Retinal pigment epithelial cell (primary cell): Measurements from ENCODE around the gene TWSG1.

Source experiments
- DNase-seq: peaks from one replicate; pipeline ENCODE4 v3.0.0-alpha.2; 2010; ENCODE audit warnings: low read depth
- H3K4me3 ChIP-seq: 2 replicates; pipeline ENCODE4 v1.5.1; 2011; ENCODE audit warnings: mild to moderate bottlenecking, low read length, control low read depth, moderate library complexity
- TF ChIP-seq, protein P1 (sequence below): conservative IDR thresholded peaks from 2 replicates; pipeline ENCODE4 v1.5.1; 2011; ENCODE audit warnings: low read depth, low read length, control low read depth, inconsistent platforms

Gene TWSG1

GRCh38 chr18:9323750-9324445 lies 10.7 kb upstream of the TWSG1 start:
- TF ChIP-seq, protein P1, sequence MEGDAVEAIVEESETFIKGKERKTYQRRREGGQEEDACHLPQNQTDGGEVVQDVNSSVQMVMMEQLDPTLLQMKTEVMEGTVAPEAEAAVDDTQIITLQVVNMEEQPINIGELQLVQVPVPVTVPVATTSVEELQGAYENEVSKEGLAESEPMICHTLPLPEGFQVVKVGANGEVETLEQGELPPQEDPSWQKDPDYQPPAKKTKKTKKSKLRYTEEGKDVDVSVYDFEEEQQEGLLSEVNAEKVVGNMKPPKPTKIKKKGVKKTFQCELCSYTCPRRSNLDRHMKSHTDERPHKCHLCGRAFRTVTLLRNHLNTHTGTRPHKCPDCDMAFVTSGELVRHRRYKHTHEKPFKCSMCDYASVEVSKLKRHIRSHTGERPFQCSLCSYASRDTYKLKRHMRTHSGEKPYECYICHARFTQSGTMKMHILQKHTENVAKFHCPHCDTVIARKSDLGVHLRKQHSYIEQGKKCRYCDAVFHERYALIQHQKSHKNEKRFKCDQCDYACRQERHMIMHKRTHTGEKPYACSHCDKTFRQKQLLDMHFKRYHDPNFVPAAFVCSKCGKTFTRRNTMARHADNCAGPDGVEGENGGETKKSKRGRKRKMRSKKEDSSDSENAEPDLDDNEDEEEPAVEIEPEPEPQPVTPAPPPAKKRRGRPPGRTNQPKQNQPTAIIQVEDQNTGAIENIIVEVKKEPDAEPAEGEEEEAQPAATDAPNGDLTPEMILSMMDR = no peak
- peak; percentile 60 for DNase-seq
- no peak overlapping the region for H3K4me3 ChIP-seq

DNA sequence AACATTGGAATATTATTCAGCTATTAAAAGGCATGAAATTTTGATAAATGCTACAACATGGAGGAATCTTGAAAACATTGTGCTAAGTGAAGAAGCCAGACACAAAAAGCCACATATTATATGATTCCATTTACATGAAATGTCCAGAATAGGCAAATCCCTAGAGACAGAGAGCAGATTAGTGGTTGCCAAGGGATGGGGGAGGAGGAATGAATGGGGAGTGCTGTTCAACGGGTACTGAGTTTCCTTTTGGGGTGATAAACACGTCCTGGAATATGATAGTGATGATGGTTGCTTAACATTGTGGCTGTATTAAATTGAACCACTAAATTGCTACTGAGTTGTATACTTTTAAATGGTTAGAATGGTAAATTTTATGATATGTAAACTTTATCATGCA lies 8.9 kb upstream of the TWSG1 start:
- H3K4me3 ChIP-seq = no peak overlapping the region
- DNase-seq = no peak
- TF ChIP-seq, protein P1 = no peak

DNA sequence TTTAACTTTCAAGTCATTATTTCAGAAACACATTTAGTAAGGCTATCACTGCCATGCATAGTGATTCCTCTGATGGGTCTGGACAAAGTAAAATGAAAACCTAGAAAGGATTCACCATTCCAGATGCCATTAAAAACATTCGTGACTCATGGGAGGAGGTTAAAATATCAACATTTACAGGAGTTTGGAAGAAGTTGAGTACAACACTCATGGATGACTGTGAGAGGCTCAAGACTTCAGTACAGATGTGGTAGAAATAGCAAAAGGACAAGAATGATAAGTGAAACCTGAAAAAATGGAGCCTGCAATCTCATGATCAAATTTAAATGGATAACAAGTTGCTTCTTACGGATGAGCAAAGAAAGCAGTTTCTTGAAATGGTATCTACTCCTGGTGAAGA lies 5.8 kb upstream of the TWSG1 start:
- DNase-seq = no peak
- H3K4me3 ChIP-seq = no peak overlapping the region
- TF ChIP-seq, protein P1 = no peak

DNA sequence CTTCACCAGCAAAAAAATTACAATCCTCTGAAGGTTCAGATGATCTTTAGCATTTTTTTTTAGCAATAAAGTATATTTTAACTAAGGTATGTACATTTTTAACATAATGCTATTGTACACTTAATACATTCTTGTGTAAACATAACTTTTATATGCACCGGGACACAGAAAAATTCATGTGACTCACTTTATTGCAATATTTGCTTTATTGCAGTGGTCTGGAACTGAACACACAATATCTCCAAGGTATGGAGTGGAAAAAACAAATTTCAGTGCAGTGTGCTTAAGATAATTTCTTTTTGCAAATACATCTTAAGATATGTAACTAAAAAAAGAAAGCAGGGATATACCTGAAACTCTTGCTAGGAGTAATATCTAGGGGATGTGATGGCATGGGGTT lies 5.1 kb upstream of the TWSG1 start:
- no peak overlapping the region for H3K4me3 ChIP-seq
- TF ChIP-seq, protein P1 = no peak
- DNase-seq = no peak

DNA sequence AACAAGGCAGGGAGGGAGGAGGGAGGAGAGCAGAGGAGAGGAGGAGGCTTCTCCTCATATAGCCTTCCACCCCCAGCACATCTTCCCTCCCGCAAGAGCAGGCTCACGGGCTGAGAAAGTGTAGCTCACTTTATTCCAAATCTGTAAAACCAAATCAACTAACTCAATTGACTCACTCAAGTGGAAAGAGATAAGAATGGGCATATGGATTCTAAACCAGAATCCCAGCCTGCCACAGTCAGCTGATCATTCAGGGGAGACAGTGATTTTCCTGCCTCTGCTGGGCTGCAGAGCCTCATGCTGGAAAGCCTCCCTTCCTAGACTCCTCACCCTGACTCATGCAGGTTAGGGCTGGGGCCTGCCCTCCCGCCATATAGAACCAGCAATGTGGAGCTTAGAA lies 4.2 kb upstream of the TWSG1 start:
- H3K4me3 ChIP-seq = no peak overlapping the region
- no peak for DNase-seq
- TF ChIP-seq, protein P1 = no peak

DNA sequence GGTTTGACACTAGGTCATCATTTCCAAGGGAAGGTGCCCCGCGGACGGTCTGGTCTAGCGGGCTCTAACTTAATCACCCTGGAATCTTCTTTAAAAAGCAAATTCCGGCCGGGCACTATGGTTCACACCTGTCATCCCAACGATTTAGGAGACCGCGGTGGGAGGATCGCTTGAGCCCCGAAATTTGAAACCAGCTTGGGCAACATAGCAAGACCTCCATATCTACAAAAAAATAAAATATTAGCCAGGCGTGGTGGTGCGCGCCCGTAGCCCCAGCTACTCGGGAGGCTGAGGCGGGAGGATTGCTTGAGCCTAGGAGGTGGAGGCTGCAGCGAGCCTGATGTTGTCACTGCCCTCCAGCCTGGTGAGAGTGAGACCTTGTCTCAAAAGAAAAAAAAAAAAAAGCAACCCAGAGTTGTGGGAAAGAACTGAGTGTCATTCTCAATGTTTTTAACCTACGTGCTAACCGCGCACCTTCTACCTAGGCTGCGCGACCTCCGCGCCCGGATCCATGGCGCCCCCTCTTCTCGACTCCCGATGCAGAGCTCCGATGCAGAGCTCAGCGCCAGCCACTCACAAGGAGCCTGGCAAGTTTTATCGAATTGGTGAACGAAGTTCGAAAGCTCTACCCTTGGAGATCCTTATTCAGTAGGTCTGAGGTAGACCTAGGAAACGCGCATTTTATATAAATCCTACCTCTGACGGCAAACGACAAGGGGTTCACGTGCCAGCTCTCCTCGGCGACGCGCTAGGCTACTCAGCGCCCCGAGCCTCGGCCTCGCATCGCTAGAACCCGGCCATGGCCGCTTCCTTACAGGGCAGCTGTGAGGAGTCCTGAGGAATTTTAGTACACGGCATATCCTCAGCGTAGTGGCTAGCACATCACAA lies 888 bp upstream of the TWSG1 start:
- TF ChIP-seq, protein P1 = peak; percentile 3
- DNase-seq = no peak
- peak overlapping the region; percentile 77 for H3K4me3 ChIP-seq
